ENCODE measurements around the gene OR10K1. TPM values are rescaled to one million over a fixed set of nuclear protein-coding genes. Genes with fewer than 3 reads are reported as not detected.

OR10K1 gene
- total RNA-seq, 4 donors from 2014 or later, result not detected

DNA sequence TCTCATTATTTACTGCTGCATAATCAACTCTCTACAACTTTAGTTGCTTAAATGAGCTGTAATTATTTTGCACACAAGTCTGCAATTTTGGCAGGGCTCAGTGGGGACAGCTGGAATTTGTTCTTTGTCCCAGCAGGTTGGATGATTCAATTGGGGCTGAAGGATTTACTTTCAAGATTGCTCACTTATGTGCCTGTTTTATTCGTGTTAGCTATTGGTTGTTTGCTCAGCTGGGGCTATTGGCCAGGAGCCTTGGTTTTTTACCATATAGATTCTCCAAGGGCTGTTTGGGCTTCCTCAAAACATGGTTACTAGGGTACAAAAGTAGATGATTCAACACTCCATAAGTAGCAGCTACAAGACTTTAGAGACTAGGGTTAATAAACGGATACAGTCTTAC lies 23.8 kb downstream of the OR10K1 start:
- TF ChIP-seq POLR2AphosphoS5 (IDR thresholded peaks at IDR 0.05) (no peak), EP300 (IDR thresholded peaks at IDR 0.05; ENCODE audit: low read depth) (no peak), POLR2A (IDR thresholded peaks at IDR 0.05) (no peak), CTCF (IDR thresholded peaks at IDR 0.05) (no peak)
- Histone ChIP-seq H3K27me3 (peaks cover 2% of the 10 kb centered on the region), H3K36me3 (no peaks in the 10 kb centered on the region), H3K4me3 (no peak overlapping the region), H3K27ac (no peak overlapping the region), H3K4me1 (no peaks in the 10 kb centered on the region), H3K9me3 (no peaks in the 10 kb centered on the region)
- no peak for DNase-seq
- intact Hi-C loops (cut with DNase I; ENCODE audit: low total_unique reads) (no loop called here), in situ Hi-C loops (cut with MboI; ENCODE audit: low pct_ligation_motif_present in 1 of 4, low pct_unique_long_range_greater_than_20kb in 1 of 4, low sequenced_read_pairs in 3 of 4) (no loop called here)
- WGBS, 2 donors (ENCODE audit: low coverage in 1 of 2), result 47 to 51% methylated on average over 2 of the region's 2 CpGs

DNA sequence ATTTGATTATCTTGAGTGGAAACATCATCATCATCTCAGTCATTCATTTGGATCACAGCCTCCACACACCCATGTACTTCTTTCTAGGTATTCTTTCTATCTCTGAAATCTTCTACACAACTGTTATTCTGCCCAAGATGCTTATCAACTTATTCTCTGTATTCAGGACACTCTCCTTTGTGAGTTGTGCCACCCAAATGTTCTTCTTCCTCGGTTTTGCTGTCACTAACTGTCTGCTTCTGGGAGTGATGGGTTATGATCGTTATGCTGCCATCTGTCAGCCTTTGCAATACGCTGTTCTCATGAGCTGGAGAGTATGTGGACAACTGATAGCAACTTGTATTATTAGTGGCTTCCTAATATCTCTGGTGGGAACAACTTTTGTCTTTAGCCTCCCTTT lies 29.7 kb downstream of the OR10K1 start:
- WGBS, 2 donors (ENCODE audit: low coverage in 1 of 2), result 79% methylated on average over 3 of the region's 3 CpGs
- Histone ChIP-seq H3K4me3 (no peak overlapping the region), H3K9me3 (no peaks in the 10 kb centered on the region), H3K27ac (no peak overlapping the region), H3K4me1 (no peaks in the 10 kb centered on the region), H3K36me3 (no peaks in the 10 kb centered on the region), H3K27me3 (no peaks in the 10 kb centered on the region)
- no peak for DNase-seq
- TF ChIP-seq POLR2A (IDR thresholded peaks at IDR 0.05) (no peak), CTCF (IDR thresholded peaks at IDR 0.05) (no peak)
- intact Hi-C loops (cut with DNase I; ENCODE audit: low total_unique reads) (no loop called here), in situ Hi-C loops (cut with MboI; ENCODE audit: low pct_ligation_motif_present in 1 of 4, low pct_unique_long_range_greater_than_20kb in 1 of 4, low sequenced_read_pairs in 3 of 4) (no loop called here)

DNA sequence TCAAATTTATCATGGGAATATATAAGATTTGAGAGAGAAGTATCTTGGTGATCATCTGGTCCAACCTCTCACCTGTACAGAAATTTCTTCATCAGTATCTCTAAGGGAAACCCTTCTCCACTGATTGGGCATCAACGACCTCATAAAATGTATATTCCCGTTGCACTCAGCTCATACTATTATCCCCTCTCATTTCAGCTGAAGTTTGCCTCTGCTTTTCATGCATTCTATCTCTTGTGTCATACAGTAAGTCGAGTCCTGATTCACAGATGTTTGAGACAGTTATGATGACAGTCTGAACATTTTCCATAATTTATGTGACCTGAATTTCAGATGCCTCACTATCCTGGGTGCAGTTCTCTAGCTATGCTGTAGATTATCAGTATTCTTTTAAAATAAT lies 31.4 kb downstream of the OR10K1 start:
- DNase-seq, result no peak
- H3K36me3 ChIP-seq, result no peaks in the 10 kb centered on the region
- 54 to 77% methylated on average over 2 to 3 of the region's 3 CpGs for WGBS, 2 donors (ENCODE audit: low coverage in 1 of 2)
- H3K4me1 ChIP-seq, result no peaks in the 10 kb centered on the region
- intact Hi-C loops (cut with DNase I; ENCODE audit: low total_unique reads), result no loop called here
- no peaks in the 10 kb centered on the region for H3K27me3 ChIP-seq
- no peaks in the 10 kb centered on the region for H3K9me3 ChIP-seq
- in situ Hi-C loops (cut with MboI; ENCODE audit: low pct_ligation_motif_present in 1 of 4, low pct_unique_long_range_greater_than_20kb in 1 of 4, low sequenced_read_pairs in 3 of 4), result no loop called here
- TF ChIP-seq POLR2A (IDR thresholded peaks at IDR 0.05) (no peak), POLR2AphosphoS5 (IDR thresholded peaks at IDR 0.05) (no peak), CTCF (IDR thresholded peaks at IDR 0.05) (no peak), EP300 (IDR thresholded peaks at IDR 0.05; ENCODE audit: low read depth) (no peak)
- no peak overlapping the region for H3K27ac ChIP-seq
- H3K4me3 ChIP-seq, result no peak overlapping the region

GRCh38 chr1:158494796-158495195 lies 33.2 kb downstream of the OR10K1 start:
- DNase-seq, result no peak
- no peaks in the 10 kb centered on the region for H3K9me3 ChIP-seq
- WGBS, 2 donors (ENCODE audit: low coverage in 1 of 2), result 30 to 43% methylated on average over 2 of the region's 2 CpGs
- H3K4me3 ChIP-seq, result no peak overlapping the region
- in situ Hi-C loops (cut with MboI; ENCODE audit: low pct_ligation_motif_present in 1 of 4, low pct_unique_long_range_greater_than_20kb in 1 of 4, low sequenced_read_pairs in 3 of 4) (no loop called here), intact Hi-C loops (cut with DNase I; ENCODE audit: low total_unique reads) (no loop called here)
- H3K36me3 ChIP-seq, result no peaks in the 10 kb centered on the region
- no peak overlapping the region for H3K27ac ChIP-seq
- TF ChIP-seq CTCF (IDR thresholded peaks at IDR 0.05), result no peak
- TF ChIP-seq POLR2A (IDR thresholded peaks at IDR 0.05), result no peak
- TF ChIP-seq EP300 (IDR thresholded peaks at IDR 0.05; ENCODE audit: low read depth), result no peak
- TF ChIP-seq POLR2AphosphoS5 (IDR thresholded peaks at IDR 0.05), result no peak
- no peaks in the 10 kb centered on the region for H3K4me1 ChIP-seq
- H3K27me3 ChIP-seq, result no peaks in the 10 kb centered on the region

Measured in transverse colon (tissue), 4 donors.